Measurements from ENCODE around the gene ZNF618. TPM values are rescaled to one million over a fixed set of nuclear protein-coding genes. Genes with fewer than 3 reads are reported as not detected.

Gene ZNF618
- polyA plus RNA-seq, 1 donor (not counting 4 experiments of a cell fraction or from before 2014, with no cell fraction given) = 2.5 TPM

- H3K79me2 ChIP-seq (ENCODE audit: control insufficient read depth, insufficient read depth, low read length) = no peaks in the 10 kb centered on the region
- H3K27me3 ChIP-seq (ENCODE audit: control insufficient read depth, extremely low read depth, insufficient read depth, low read length) = peaks cover 10% of the 10 kb centered on the region
- no peak overlapping the region for H3K4me2 ChIP-seq (ENCODE audit: control insufficient read depth, extremely low read depth, insufficient read depth, low read depth, low read length)
- no peak for FAIRE-seq
- no peaks in the 10 kb centered on the region for H3K9me3 ChIP-seq (ENCODE audit: control insufficient read depth, low read depth, low read length)
- no peak overlapping the region for H3K9ac ChIP-seq (ENCODE audit: control insufficient read depth, extremely low read depth, insufficient read depth, low read length)
- H3K9me1 ChIP-seq (ENCODE audit: control insufficient read depth, extremely low read depth, insufficient read depth, low read length) = no peaks in the 10 kb centered on the region
- dilution Hi-C loops (cut with MboI; ENCODE audit: extremely low pct_ligation_motif_present, low sequenced_read_pairs) = no loop called here
- H3K4me3 ChIP-seq (ENCODE audit: control insufficient read depth in 2 of 3, extremely low read depth in 1 of 3, insufficient read depth in 2 of 3, low read depth in 1 of 3, low read length in 3 of 3) = no peak overlapping the region
- TF ChIP-seq CTCF (optimal IDR thresholded peaks at IDR 0.05 in 1 of 3, IDR thresholded peaks at IDR 0.05 in 1 of 3, conservative IDR thresholded peaks at IDR 0.05 in 1 of 3; ENCODE audit: extremely low read depth in 1 of 3, insufficient read depth in 2 of 3, low read length in 3 of 3) (no peak), EZH2 (IDR thresholded peaks at IDR 0.05; ENCODE audit: low read length) (no peak)
- H3K27ac ChIP-seq (ENCODE audit: control insufficient read depth, insufficient read depth, low read length) = no peak overlapping the region
- H4K20me1 ChIP-seq (ENCODE audit: control insufficient read depth, extremely low read depth, insufficient read depth, low read length) = no peaks in the 10 kb centered on the region
- H2AFZ ChIP-seq (ENCODE audit: control insufficient read depth, low read length) = no peak overlapping the region
- no peaks in the 10 kb centered on the region for H3K4me1 ChIP-seq (ENCODE audit: control insufficient read depth, extremely low read depth, insufficient read depth, low read length)
- H3K36me3 ChIP-seq (ENCODE audit: control insufficient read depth in 2 of 2, extremely low read depth in 1 of 2, insufficient read depth in 2 of 2, low read length in 2 of 2) = no peaks in the 10 kb centered on the region
- DNase-seq (ENCODE audit: low read depth, low spot score) = no peak
Observed at GRCh38 chr9:114092336-114092735, 216.2 kb downstream of the ZNF618 start.

- DNase-seq (ENCODE audit: low read depth, low spot score) (no peak), FAIRE-seq (no peak)
Observed at GRCh38 chr9:114093031-114093471, 216.9 kb downstream of the ZNF618 start.

More at GRCh38 chr9:114093031-114093471, 216.9 kb downstream of the ZNF618 start:
- Histone ChIP-seq H3K4me1 (ENCODE audit: control insufficient read depth, extremely low read depth, insufficient read depth, low read length) (peaks cover 4% of the 10 kb centered on the region), H3K36me3 (ENCODE audit: control insufficient read depth in 2 of 2, extremely low read depth in 1 of 2, insufficient read depth in 2 of 2, low read length in 2 of 2) (no peaks in the 10 kb centered on the region), H3K9ac (ENCODE audit: control insufficient read depth, extremely low read depth, insufficient read depth, low read length) (no peak overlapping the region), H3K79me2 (ENCODE audit: control insufficient read depth, insufficient read depth, low read length) (no peaks in the 10 kb centered on the region), H3K9me3 (ENCODE audit: control insufficient read depth, low read depth, low read length) (no peaks in the 10 kb centered on the region), H3K9me1 (ENCODE audit: control insufficient read depth, extremely low read depth, insufficient read depth, low read length) (no peaks in the 10 kb centered on the region), H3K27ac (ENCODE audit: control insufficient read depth, insufficient read depth, low read length) (no peak overlapping the region), H3K4me3 (ENCODE audit: control insufficient read depth in 2 of 3, extremely low read depth in 1 of 3, insufficient read depth in 2 of 3, low read depth in 1 of 3, low read length in 3 of 3) (no peak overlapping the region), H3K4me2 (ENCODE audit: control insufficient read depth, extremely low read depth, insufficient read depth, low read depth, low read length) (no peak overlapping the region), H3K27me3 (ENCODE audit: control insufficient read depth, extremely low read depth, insufficient read depth, low read length) (peaks cover 16% of the 10 kb centered on the region), H4K20me1 (ENCODE audit: control insufficient read depth, extremely low read depth, insufficient read depth, low read length) (no peaks in the 10 kb centered on the region), H2AFZ (ENCODE audit: control insufficient read depth, low read length) (no peak overlapping the region)
- TF ChIP-seq CTCF (optimal IDR thresholded peaks at IDR 0.05 in 1 of 3, IDR thresholded peaks at IDR 0.05 in 1 of 3, conservative IDR thresholded peaks at IDR 0.05 in 1 of 3; ENCODE audit: extremely low read depth in 1 of 3, insufficient read depth in 2 of 3, low read length in 3 of 3) = no peak
- no peak for TF ChIP-seq EZH2 (IDR thresholded peaks at IDR 0.05; ENCODE audit: low read length)
- dilution Hi-C loops (cut with MboI; ENCODE audit: extremely low pct_ligation_motif_present, low sequenced_read_pairs) = no loop called here
